Measurements from ENCODE around the gene OSBPL2.

Gene OSBPL2

GRCh38 chr20:62219101-62219991 is 19.0 kb upstream of the OSBPL2 start:
- H3K4me2 ChIP-seq (ENCODE audit: low read length) = peak overlapping the region; percentile 66
- no peak overlapping the region for H3K4ac ChIP-seq (ENCODE audit: low read depth, low read length)
- H3K79me1 ChIP-seq (ENCODE audit: low read length) = no peaks in the 10 kb centered on the region
- no peak overlapping the region for H3K23ac ChIP-seq (ENCODE audit: low read length)
- H2BK12ac ChIP-seq (ENCODE audit: low read length) = no peak overlapping the region
- no peak overlapping the region for H4K8ac ChIP-seq (ENCODE audit: low read depth, low read length)
- H3K27me3 ChIP-seq (ENCODE audit: insufficient read depth, low read length) = peaks cover 49% of the 10 kb centered on the region
- no peak overlapping the region for H3K9ac ChIP-seq (ENCODE audit: low read length)
- H3K79me2 ChIP-seq (ENCODE audit: control insufficient read depth, insufficient read depth, low read length, poor library complexity) = no peaks in the 10 kb centered on the region
- WGBS (ENCODE audit: extremely low coverage, insufficient coverage, insufficient read length) = no CpG with 5 or more reads among the region's 84 CpGs
- H2AFZ ChIP-seq (ENCODE audit: insufficient read depth, low read length, poor library complexity) = no peak overlapping the region
- no peak overlapping the region for H4K91ac ChIP-seq (ENCODE audit: low read depth, low read length)
- H3K14ac ChIP-seq (ENCODE audit: low read length) = no peak overlapping the region
- DNase-seq = peak in 1 of 2 donors; percentile 12
- H3K4me3 ChIP-seq (ENCODE audit: low read depth, low read length) = peak overlapping the region; percentile 14
- H3K4me1 ChIP-seq (ENCODE audit: control insufficient read depth in 1 of 2, insufficient read depth in 2 of 2, low read length in 2 of 2) = peaks cover 4 to 6% of the 10 kb centered on the region in 2 experiments
- no peak overlapping the region for H4K12ac ChIP-seq (ENCODE audit: low read depth, low read length)
- H3K9me3 ChIP-seq (ENCODE audit: insufficient read depth, low read depth, low read length) = peaks cover 2% of the 10 kb centered on the region
- H2AK5ac ChIP-seq (ENCODE audit: low read length) = no peak overlapping the region
- H2BK5ac ChIP-seq (ENCODE audit: low read depth, low read length, poor library complexity) = no peak overlapping the region
- no peaks in the 10 kb centered on the region for H3K36me3 ChIP-seq (ENCODE audit: control insufficient read depth in 1 of 2, insufficient read depth in 2 of 2, low read length in 2 of 2)
- no peak overlapping the region for H3K27ac ChIP-seq (ENCODE audit: low read depth, low read length)
- no peak overlapping the region for H2BK120ac ChIP-seq (ENCODE audit: insufficient read depth, low read length, poor library complexity)
- no peak overlapping the region for H3K18ac ChIP-seq (ENCODE audit: low read length)

GRCh38 chr20:62219992-62220665 is 18.2 kb upstream of the OSBPL2 start, which contains the start of gene HRH3:
Gene HRH3, minus strand, starts transcription at chr20:62220278. Its CDS starts 308 bp downstream, at chr20:62219970.
- H2AFZ ChIP-seq (ENCODE audit: insufficient read depth, low read length, poor library complexity) = no peak within 1 kb of the TSS
- H3K27ac ChIP-seq (ENCODE audit: low read depth, low read length) = no peak within 1 kb of the TSS
- H3K27me3 ChIP-seq (ENCODE audit: insufficient read depth, low read length) = peaks cover 49% of the 10 kb centered on the region
- no peak within 1 kb of the TSS for H2AK5ac ChIP-seq (ENCODE audit: low read length)
- H3K79me2 ChIP-seq (ENCODE audit: control insufficient read depth, insufficient read depth, low read length, poor library complexity) = no peaks in the 10 kb centered on the region
- no peak within 1 kb of the TSS for H4K8ac ChIP-seq (ENCODE audit: low read depth, low read length)
- no peak within 1 kb of the TSS for H3K4ac ChIP-seq (ENCODE audit: low read depth, low read length)
- H4K91ac ChIP-seq (ENCODE audit: low read depth, low read length) = no peak within 1 kb of the TSS
- peaks cover 5% of the 10 kb centered on the region for H3K9me3 ChIP-seq (ENCODE audit: insufficient read depth, low read depth, low read length)
- DNase-seq = peak in 1 of 2 donors; percentile 41
- H3K14ac ChIP-seq (ENCODE audit: low read length) = no peak within 1 kb of the TSS
- H3K4me3 ChIP-seq (ENCODE audit: low read depth, low read length) = no peak within 1 kb of the TSS
- WGBS (ENCODE audit: extremely low coverage, insufficient coverage, insufficient read length) = no CpG with 5 or more reads among the region's 84 CpGs
- H3K4me2 ChIP-seq (ENCODE audit: low read length) = peak within 1 kb of the TSS; percentile 66
- no peaks in the 10 kb centered on the region for H3K36me3 ChIP-seq (ENCODE audit: control insufficient read depth in 1 of 2, insufficient read depth in 2 of 2, low read length in 2 of 2)
- H3K9ac ChIP-seq (ENCODE audit: low read length) = no peak within 1 kb of the TSS
- H3K79me1 ChIP-seq (ENCODE audit: low read length) = no peaks in the 10 kb centered on the region
- H2BK120ac ChIP-seq (ENCODE audit: insufficient read depth, low read length, poor library complexity) = no peak within 1 kb of the TSS
- H2BK5ac ChIP-seq (ENCODE audit: low read depth, low read length, poor library complexity) = no peak within 1 kb of the TSS
- H2BK12ac ChIP-seq (ENCODE audit: low read length) = no peak within 1 kb of the TSS
- no peak within 1 kb of the TSS for H3K18ac ChIP-seq (ENCODE audit: low read length)
- H4K12ac ChIP-seq (ENCODE audit: low read depth, low read length) = no peak within 1 kb of the TSS
- H3K4me1 ChIP-seq (ENCODE audit: control insufficient read depth in 1 of 2, insufficient read depth in 2 of 2, low read length in 2 of 2) = peaks cover 4 to 6% of the 10 kb centered on the region in 2 experiments
- H3K23ac ChIP-seq (ENCODE audit: low read length) = no peak within 1 kb of the TSS

- no peak for DNase-seq
- H3K9me3 ChIP-seq (ENCODE audit: insufficient read depth, low read depth, low read length) = peaks cover 3% of the 10 kb centered on the region
- H3K9ac ChIP-seq (ENCODE audit: low read length) = no peak overlapping the region
- no peak overlapping the region for H2AFZ ChIP-seq (ENCODE audit: insufficient read depth, low read length, poor library complexity)
- H3K4me2 ChIP-seq (ENCODE audit: low read length) = no peak overlapping the region
- H4K8ac ChIP-seq (ENCODE audit: low read depth, low read length) = no peak overlapping the region
- H3K27ac ChIP-seq (ENCODE audit: low read depth, low read length) = no peak overlapping the region
- H2BK120ac ChIP-seq (ENCODE audit: insufficient read depth, low read length, poor library complexity) = no peak overlapping the region
- H2BK5ac ChIP-seq (ENCODE audit: low read depth, low read length, poor library complexity) = no peak overlapping the region
- H4K91ac ChIP-seq (ENCODE audit: low read depth, low read length) = no peak overlapping the region
- H2AK5ac ChIP-seq (ENCODE audit: low read length) = no peak overlapping the region
- no peak overlapping the region for H3K18ac ChIP-seq (ENCODE audit: low read length)
- H3K4me3 ChIP-seq (ENCODE audit: low read depth, low read length) = no peak overlapping the region
- H3K36me3 ChIP-seq (ENCODE audit: control insufficient read depth in 1 of 2, insufficient read depth in 2 of 2, low read length in 2 of 2) = no peaks in the 10 kb centered on the region
- peaks cover 49% of the 10 kb centered on the region for H3K27me3 ChIP-seq (ENCODE audit: insufficient read depth, low read length)
- no peaks in the 10 kb centered on the region for H3K79me2 ChIP-seq (ENCODE audit: control insufficient read depth, insufficient read depth, low read length, poor library complexity)
- H3K4ac ChIP-seq (ENCODE audit: low read depth, low read length) = no peak overlapping the region
- H3K4me1 ChIP-seq (ENCODE audit: control insufficient read depth in 1 of 2, insufficient read depth in 2 of 2, low read length in 2 of 2) = peaks cover 4 to 6% of the 10 kb centered on the region in 2 experiments
- H4K12ac ChIP-seq (ENCODE audit: low read depth, low read length) = no peak overlapping the region
- no peak overlapping the region for H3K23ac ChIP-seq (ENCODE audit: low read length)
- no CpG with 5 or more reads among the region's 46 CpGs for WGBS (ENCODE audit: extremely low coverage, insufficient coverage, insufficient read length)
- no peaks in the 10 kb centered on the region for H3K79me1 ChIP-seq (ENCODE audit: low read length)
- H3K14ac ChIP-seq (ENCODE audit: low read length) = no peak overlapping the region
- H2BK12ac ChIP-seq (ENCODE audit: low read length) = no peak overlapping the region
These were observed 17.4 kb upstream of the OSBPL2 start for GRCh38 chr20:62220666-62221568.

- Histone ChIP-seq H3K79me2 (ENCODE audit: control insufficient read depth, insufficient read depth, low read length, poor library complexity) (no peaks in the 10 kb centered on the region), H3K23ac (ENCODE audit: low read length) (no peak overlapping the region), H4K8ac (ENCODE audit: low read depth, low read length) (no peak overlapping the region), H2BK120ac (ENCODE audit: insufficient read depth, low read length, poor library complexity) (no peak overlapping the region), H3K4me1 (ENCODE audit: control insufficient read depth in 1 of 2, insufficient read depth in 2 of 2, low read length in 2 of 2) (peaks cover 4 to 6% of the 10 kb centered on the region in 2 experiments), H3K18ac (ENCODE audit: low read length) (no peak overlapping the region), H3K9me3 (ENCODE audit: insufficient read depth, low read depth, low read length) (peaks cover 3% of the 10 kb centered on the region), H4K91ac (ENCODE audit: low read depth, low read length) (no peak overlapping the region), H3K36me3 (ENCODE audit: control insufficient read depth in 1 of 2, insufficient read depth in 2 of 2, low read length in 2 of 2) (no peaks in the 10 kb centered on the region), H3K27me3 (ENCODE audit: insufficient read depth, low read length) (peaks cover 45% of the 10 kb centered on the region), H2AFZ (ENCODE audit: insufficient read depth, low read length, poor library complexity) (no peak overlapping the region), H3K9ac (ENCODE audit: low read length) (no peak overlapping the region), H3K4ac (ENCODE audit: low read depth, low read length) (no peak overlapping the region), H3K27ac (ENCODE audit: low read depth, low read length) (no peak overlapping the region), H4K12ac (ENCODE audit: low read depth, low read length) (no peak overlapping the region), H2AK5ac (ENCODE audit: low read length) (no peak overlapping the region), H3K4me3 (ENCODE audit: low read depth, low read length) (no peak overlapping the region), H3K4me2 (ENCODE audit: low read length) (no peak overlapping the region), H3K14ac (ENCODE audit: low read length) (no peak overlapping the region), H2BK5ac (ENCODE audit: low read depth, low read length, poor library complexity) (no peak overlapping the region), H3K79me1 (ENCODE audit: low read length) (no peaks in the 10 kb centered on the region), H2BK12ac (ENCODE audit: low read length) (no peak overlapping the region)
- DNase-seq = no peak
- WGBS (ENCODE audit: extremely low coverage, insufficient coverage, insufficient read length) = no CpG with 5 or more reads among the region's 18 CpGs
These were observed 16.0 kb upstream of the OSBPL2 start for GRCh38 chr20:62222266-62222850.

Measured in trophoblast cell (in vitro differentiated cells and primary cell).